PC-9 (cell line): ENCODE data around the gene TMED4.

ENCODE experiments used
- CTCF ChIP-seq: fragments of 200-600 bp; sonication (generic); conservative IDR thresholded peaks from 2 replicates; pipeline ENCODE4 v1.6.1; 2017; ENCODE audit warnings: mixed run types, antibody characterized with exemption, mild to moderate bottlenecking, moderate library complexity
- EZH2 ChIP-seq: fragments of 200-600 bp; sonication (generic); IDR thresholded peaks from 2 replicates; pipeline ENCODE4 v1.8.0; 2017; ENCODE audit warnings: antibody characterized with exemption, low read depth

- TF ChIP-seq CTCF = no peak
- TF ChIP-seq EZH2 = no peak
Measured at GRCh38 chr7:44599222-44599621, 17.2 kb upstream of the TMED4 start.
